Measurements from ENCODE around the gene SFT2D1.
A peak's percentile ranks its signal among the peaks of the same experiment; 100 is the strongest.

The SFT2D1 gene

GRCh38 chr6:166306378-166307081, 35.8 kb downstream of the SFT2D1 start:
- DNase-seq: no peak

- no peak for DNase-seq
Measured at GRCh38 chr6:166305562-166306117, 36.7 kb downstream of the SFT2D1 start.

DNA sequence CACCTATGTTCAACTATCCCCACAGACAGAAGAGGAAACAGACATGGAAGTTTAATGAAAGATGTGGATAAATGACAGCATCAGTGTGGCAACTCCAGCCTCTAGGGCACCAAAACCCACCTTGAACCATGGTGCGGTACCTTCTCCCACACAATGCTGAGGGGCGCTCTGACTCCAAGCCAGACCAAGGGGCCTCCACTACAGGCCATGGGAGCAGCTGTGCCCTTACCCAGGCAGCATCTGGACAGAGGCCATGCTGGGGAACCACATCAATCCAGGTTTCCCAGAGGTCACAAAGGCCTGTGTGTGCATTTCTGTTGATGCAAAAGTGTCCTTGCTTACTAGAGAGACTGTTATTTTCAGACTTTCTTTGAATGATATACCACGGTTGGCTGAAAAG, 38.2 kb downstream of the SFT2D1 start:
- DNase-seq: no peak

DNA sequence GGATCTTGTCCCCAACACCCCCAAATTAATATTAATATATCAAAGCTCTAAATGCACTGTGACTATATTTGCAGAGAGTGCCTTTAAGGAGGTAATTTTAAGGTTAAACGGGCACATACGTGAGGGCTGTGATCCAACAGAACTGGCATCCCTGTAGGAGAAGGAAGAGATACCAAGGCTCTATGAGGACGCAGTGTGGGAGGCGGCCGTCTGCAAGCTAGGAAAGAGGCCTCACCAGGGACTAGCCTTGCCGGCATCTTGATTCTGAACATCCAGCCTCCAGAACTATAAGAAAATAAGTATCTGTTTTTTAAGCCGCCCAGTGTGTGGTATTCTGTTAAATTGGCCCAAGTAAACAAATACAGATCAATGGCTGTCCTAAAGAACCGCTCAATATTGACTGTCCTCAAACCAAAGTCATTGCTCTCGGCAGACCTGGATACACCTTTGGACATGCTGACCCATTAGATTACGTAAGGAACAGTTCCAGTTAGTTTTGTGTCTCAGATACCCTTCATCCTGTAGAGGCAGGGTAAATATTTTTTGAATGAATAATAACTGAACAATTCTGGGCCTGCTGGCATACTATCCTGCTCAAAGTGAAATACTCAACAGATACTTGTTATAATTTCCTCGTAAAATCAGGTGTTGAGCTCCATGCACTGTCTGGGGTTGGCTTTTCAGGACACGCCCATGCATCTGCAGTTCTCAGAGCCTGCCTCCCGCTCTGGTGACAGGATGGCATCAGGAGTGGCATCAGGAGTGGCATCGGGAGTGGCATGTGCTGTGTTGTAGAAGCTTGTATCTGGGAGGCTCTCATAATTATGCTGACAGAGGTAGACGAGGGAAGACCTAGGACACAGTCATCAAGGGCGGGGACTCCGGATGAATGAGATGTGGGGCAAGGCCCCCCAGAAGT, 40.5 kb downstream of the SFT2D1 start:
- no peak for DNase-seq

DNA sequence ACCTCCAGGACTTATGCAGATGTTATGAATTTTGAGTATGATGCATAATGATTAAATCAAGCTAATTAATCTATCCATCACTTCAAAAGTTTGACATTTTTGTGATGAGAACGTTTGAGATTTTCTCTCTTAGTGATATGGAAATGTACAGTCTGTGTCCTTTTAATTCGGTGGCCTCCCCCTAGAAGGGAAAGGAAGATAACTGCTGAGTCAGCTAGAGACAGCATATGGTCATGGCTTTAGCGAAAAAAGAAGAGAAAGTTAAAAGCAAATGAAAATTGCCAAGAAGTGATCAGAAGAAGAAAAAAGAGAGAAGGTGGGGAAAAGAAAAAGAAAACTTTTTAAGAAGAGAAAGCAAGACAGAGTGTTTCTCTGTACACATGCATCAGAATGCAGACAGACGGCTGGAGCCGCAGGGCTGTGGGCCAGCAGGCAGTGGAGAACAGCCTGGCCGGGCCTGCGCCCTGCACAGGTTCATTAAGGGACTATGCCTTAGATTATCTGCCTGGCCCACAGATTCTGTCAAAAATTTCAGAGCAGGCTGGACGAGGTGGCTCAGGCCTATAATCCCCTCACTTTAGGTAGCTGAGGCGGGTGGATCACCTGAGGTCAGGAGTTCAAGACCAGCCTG, 41.9 kb downstream of the SFT2D1 start:
- no peak for DNase-seq

- no peak for DNase-seq
Measured at GRCh38 chr6:166297606-166298005, 44.7 kb downstream of the SFT2D1 start.

- DNase-seq: no peak
Measured at GRCh38 chr6:166296035-166296883, 46.1 kb downstream of the SFT2D1 start.

DNA sequence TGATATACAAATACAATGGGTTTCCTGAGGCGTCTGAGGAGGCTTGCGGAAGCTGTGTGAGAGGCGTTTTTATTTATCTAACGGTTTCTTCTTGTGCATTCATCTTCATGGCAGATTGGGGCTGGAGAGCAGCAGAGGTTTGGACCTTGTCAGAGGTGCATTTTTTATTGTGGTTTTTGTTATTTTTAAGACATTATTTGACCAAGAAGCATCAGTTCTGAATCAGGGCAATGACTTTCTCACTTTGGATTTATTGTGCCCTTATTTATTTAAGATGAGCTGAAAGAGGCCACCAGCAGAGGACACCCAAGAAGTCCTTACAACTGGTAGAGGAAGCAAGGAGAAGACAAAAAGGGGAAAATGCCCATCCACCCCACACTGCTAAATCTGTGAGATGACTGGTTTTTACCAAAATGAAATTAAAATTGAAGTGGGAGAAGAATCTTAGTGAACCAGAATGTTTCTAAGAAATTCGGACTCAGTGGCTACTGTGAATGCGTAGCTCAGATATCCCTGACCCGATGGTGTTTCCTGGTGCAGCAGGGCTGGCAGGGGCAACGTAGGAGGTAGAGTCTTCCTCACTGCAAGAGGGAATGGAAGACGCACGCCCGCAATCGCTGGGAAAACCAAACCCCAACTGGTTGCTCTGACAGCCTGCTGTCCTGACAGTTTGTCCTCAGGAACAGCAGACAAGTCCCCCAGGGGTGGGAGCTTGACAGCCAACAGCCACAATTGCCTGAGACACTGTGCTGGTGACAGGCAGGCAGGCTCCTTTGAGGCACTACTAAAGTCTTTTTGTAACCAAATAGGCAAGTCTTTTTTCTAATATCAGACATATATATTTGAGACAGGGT, 48.4 kb downstream of the SFT2D1 start:
- DNase-seq: no peak

DNA sequence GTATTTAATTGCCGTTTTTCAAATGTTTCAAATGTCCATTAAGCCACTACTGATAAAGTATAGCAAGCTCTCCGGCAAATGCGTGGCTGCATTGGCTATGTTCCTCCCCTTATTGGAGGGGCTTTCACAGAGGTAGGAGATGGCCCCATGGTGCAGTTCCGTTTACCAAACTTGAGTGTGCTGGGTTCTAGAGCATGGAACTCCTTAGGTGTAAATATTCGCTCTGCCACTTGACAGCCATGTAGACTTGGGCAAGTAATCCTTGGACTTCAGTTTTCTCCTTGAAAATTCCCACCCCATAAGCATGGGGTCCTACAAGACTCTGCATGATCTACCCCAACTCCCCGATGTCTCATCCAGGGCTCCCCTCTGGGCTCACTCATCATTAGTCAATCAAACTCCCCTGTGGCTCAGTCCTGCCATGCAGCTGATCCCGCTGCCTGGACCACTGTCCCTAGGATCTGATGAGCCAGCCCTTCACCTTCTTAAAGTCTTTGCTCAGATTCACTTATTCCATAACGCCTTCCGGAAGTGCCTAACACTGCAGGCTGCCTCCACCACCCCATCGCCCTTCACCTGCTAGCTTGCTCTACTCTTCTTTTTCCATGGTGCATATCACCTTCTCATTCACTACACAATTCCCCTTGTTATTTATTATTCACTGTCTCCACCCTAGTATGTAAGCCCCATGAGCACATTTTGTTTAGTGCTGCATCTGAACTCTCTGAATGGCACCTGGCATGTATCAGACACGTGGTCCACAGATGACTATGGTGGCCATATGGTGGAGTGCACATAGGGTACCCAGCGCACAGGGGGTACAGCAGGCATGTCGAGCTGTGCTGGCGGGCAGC, 52.9 kb downstream of the SFT2D1 start:
- no peak for DNase-seq

GRCh38 chr6:166286839-166287271, 55.5 kb downstream of the SFT2D1 start:
- no peak for DNase-seq

DNA sequence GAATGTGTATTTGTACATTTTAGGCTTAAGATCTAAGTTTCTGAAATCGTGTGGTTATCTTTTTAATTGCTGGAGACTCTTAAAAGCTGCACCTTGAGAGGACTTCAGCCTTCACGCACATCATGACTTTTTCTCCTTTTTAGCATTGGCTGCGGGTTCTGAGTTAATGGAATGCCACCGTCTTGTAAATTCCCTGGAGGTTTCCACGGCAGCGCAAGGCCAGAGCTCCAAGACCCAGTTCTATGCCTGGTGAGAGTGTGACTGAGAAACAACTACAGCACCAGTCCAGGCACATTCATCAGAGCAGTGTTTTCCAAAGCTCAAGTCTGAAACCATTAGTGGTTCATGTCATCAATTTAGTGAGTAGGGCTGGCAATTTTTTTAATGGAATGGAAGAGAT, 57.1 kb downstream of the SFT2D1 start:
- no peak for DNase-seq

DNA sequence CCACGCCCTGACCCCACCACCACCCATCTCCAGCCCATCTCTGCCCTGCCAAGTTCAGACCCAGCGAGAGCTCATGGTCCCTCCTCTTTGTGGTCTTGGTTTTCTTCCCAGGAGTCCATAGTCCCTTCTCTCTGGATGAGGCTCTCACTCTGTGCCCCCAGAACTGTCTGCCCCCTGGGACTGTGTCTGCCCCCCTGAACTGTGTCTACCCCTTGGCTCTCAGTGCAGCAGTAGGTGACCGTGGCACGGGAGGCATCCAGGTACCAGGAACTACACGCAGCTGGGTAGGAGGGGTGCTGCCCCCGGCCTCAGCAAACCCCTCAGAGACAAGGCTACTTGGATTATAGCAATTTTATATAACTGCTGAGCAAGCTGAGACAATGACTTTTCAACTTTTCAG, 57.7 kb downstream of the SFT2D1 start:
- DNase-seq: no peak

- no peak for DNase-seq
Measured at GRCh38 chr6:166282394-166283032, 59.8 kb downstream of the SFT2D1 start.

DNA sequence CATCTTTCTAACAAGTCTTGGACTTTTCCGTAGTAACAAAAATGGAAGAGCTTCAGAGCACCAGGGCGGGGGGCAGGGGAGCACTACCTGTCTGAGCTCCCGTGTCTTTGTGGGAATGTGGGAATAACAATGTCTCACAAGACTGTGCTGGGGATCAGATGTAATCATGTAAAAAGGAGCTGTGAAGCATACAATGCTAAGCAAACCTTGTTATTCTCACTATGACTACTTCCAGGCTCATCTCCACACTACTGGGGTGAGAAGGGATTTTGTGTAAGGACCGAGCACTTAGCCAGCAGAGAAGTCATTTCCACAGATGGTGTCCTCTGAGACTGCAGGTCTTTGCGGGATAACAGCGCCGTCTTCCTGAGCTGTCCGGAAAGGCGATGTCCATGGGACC, 61.2 kb downstream of the SFT2D1 start:
- DNase-seq: no peak

DNA sequence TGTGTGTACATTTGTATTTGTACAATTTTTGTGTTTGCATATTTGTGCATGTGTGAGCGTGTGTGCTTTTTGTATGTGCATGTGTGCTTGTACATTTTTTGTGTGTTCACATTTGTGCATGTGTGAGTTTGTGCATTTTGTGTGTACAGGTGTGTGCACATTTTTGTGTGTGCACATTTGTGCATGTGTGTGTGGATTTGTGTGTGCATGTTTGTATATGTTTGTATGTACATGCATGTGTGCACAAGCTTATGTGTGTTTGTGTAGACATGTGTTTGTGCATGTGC, 63.0 kb downstream of the SFT2D1 start:
- DNase-seq: no peak

- DNase-seq: no peak
Measured at GRCh38 chr6:166278579-166279392, 63.6 kb downstream of the SFT2D1 start.

- DNase-seq: no peak
Measured at GRCh38 chr6:166277892-166278578, 64.3 kb downstream of the SFT2D1 start.

- no peak for DNase-seq
Measured at GRCh38 chr6:166277018-166277417, 65.3 kb downstream of the SFT2D1 start.

DNA sequence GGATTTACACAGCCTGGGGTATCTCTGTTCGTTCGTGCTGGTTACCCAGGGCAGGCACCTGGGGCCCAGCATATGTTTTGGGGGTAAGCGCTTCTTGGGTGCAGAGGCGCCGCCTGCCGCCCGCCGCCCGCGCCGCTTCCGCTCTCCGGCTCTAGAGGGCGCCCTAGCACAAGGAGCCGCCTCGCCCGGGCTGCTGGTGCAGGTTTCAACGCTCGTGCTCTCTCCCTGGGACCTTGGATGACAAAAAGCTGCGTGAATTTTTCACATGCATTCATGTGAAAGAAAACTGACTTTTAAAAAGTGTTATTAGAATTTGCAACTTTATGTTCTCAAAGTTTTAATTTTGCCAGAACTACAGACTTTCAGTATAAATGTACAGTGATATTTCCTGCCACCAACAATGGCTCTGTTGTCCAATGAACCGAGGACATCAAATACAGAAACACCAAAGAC, 66.6 kb downstream of the SFT2D1 start:
- DNase-seq: peak; percentile 41

Measured in NK-92 treated with Interleukin-12 subunit alpha and Interleukin-12 subunit beta, amount 100 ng/mL, for 24 hours (cell line).